Measurements from ENCODE around the gene PIGQ.

GRCh38 chr16:600781-601180, 31.0 kb downstream of the PIGQ start:
- TF ChIP-seq, protein P1, sequence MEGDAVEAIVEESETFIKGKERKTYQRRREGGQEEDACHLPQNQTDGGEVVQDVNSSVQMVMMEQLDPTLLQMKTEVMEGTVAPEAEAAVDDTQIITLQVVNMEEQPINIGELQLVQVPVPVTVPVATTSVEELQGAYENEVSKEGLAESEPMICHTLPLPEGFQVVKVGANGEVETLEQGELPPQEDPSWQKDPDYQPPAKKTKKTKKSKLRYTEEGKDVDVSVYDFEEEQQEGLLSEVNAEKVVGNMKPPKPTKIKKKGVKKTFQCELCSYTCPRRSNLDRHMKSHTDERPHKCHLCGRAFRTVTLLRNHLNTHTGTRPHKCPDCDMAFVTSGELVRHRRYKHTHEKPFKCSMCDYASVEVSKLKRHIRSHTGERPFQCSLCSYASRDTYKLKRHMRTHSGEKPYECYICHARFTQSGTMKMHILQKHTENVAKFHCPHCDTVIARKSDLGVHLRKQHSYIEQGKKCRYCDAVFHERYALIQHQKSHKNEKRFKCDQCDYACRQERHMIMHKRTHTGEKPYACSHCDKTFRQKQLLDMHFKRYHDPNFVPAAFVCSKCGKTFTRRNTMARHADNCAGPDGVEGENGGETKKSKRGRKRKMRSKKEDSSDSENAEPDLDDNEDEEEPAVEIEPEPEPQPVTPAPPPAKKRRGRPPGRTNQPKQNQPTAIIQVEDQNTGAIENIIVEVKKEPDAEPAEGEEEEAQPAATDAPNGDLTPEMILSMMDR (IDR thresholded peaks at IDR 0.05) = no peak
- TF ChIP-seq POLR2A (IDR thresholded peaks at IDR 0.05) (no peak), EP300 (IDR thresholded peaks at IDR 0.05) (no peak)

All from ovary (tissue), 3 donors.